ENCODE data around the gene HSD17B1.

Gene HSD17B1

GRCh38 chr17:42566215-42566882, 13.6 kb downstream of the HSD17B1 start:
- H3K4me3 ChIP-seq (ENCODE audit: insufficient read depth, low read depth, low read length) = peak overlapping the region; percentile 80
- H3K36me3 ChIP-seq (ENCODE audit: control insufficient read depth, insufficient read depth, low read length) = peaks cover 19% of the 10 kb centered on the region
- no peaks in the 10 kb centered on the region for H3K27me3 ChIP-seq (ENCODE audit: control insufficient read depth, insufficient read depth, low read length, poor library complexity, severe bottlenecking)
- peak overlapping the region; percentile 63 for H3K27ac ChIP-seq (ENCODE audit: insufficient read depth, low read depth, low read length, poor library complexity, severe bottlenecking)
- peaks cover 18% of the 10 kb centered on the region for H3K4me1 ChIP-seq (ENCODE audit: control insufficient read depth, insufficient read depth, low read length)
- 67% methylated on average over 28 of the region's 28 CpGs for WGBS, 2 experiments
- no peaks in the 10 kb centered on the region for H3K9me3 ChIP-seq (ENCODE audit: control insufficient read depth, low read length)

DNA sequence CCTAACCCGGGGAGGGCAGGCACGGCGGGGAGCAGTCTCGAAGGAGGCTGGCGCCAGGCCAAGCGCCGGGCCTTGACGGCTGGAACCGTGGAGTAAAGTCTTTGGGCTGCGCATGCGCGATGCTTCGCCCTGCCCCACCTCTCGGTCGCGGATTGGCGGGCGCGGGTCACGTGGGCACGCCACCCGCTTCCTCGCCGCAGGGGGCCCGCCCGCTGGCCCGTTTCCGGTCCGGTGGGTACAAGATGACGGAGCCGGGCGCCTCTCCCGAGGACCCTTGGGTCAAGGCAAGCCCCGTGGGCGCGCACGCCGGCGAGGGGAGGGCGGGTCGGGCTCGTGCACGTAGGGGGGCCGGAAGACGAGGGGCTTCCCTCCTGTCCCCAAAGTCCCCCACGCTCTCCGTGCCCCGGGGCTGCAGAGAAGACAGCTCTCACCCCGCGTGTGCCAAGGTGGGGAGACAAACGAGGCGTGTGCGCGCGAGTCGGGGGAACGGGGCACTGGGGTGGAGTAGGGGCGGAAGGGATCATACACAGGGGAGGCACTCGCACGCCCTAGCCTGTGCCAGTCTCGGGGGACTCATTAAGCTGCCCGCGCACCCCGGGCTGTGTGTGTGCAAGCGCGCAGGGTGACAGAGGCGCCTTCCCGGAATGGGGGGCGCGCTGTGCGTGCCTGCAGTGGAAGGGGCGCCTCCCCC, 14.3 kb downstream of the HSD17B1 start, which contains the start of gene MLX:
Gene MLX, plus strand, starts transcription at position 218 of the 691 bp plus-strand sequence. Its CDS starts 25 bp downstream, at position 243.
- 0 to 1% methylated on average over 72 of the region's 72 CpGs for whole genome bisulfite sequencing, 2 experiments
- peak within 1 kb of the TSS; percentile 80 for H3K4me3 ChIP-seq (ENCODE audit: insufficient read depth, low read depth, low read length)
- no peaks in the 10 kb centered on the region for H3K9me3 ChIP-seq (ENCODE audit: control insufficient read depth, low read length)
- H3K4me1 ChIP-seq (ENCODE audit: control insufficient read depth, insufficient read depth, low read length) = peaks cover 18% of the 10 kb centered on the region
- H3K27ac ChIP-seq (ENCODE audit: insufficient read depth, low read depth, low read length, poor library complexity, severe bottlenecking) = peak within 1 kb of the TSS; percentile 63
- H3K27me3 ChIP-seq (ENCODE audit: control insufficient read depth, insufficient read depth, low read length, poor library complexity, severe bottlenecking) = no peaks in the 10 kb centered on the region
- peaks cover 24% of the 10 kb centered on the region for H3K36me3 ChIP-seq (ENCODE audit: control insufficient read depth, insufficient read depth, low read length)

DNA sequence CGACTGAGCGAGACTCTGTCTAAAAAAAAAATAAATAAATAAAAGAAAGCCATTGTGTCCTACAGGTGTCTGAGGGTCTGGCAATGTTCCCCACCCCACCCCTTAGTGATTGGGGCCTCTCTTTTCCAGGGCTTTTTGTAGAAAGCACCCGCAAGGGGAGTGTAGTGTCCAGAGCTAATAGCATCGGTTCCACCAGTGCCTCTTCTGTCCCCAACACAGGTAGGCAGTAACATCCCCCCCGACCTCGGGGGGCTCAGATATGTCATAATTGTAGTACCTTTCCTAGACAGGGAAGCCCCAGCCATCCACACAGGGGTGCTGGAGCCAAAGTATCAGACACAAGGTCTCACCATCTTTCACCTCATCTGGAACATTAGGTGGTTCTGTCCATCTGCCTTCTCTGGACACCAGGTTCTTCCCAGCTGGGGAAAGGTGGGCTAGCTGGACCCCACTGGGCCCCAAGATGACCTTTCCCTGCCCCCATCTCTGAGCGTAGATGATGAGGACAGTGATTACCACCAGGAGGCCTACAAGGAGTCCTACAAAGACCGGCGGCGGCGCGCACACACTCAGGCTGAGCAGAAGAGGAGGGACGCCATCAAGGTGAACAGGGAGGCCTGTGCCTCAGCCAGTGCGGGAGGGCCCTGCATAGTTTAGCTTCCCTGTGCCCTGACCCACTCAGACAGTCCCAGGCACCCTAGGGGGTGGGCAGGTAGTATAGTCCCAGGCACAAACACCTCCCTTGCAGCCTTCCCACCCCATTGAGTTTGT, 15.8 kb downstream of the HSD17B1 start:
- Histone ChIP-seq H3K9me3 (ENCODE audit: control insufficient read depth, low read length) (no peaks in the 10 kb centered on the region), H3K4me1 (ENCODE audit: control insufficient read depth, insufficient read depth, low read length) (peaks cover 10% of the 10 kb centered on the region), H3K4me3 (ENCODE audit: insufficient read depth, low read depth, low read length) (no peak overlapping the region), H3K27ac (ENCODE audit: insufficient read depth, low read depth, low read length, poor library complexity, severe bottlenecking) (no peak overlapping the region), H3K36me3 (ENCODE audit: control insufficient read depth, insufficient read depth, low read length) (peaks cover 39% of the 10 kb centered on the region), H3K27me3 (ENCODE audit: control insufficient read depth, insufficient read depth, low read length, poor library complexity, severe bottlenecking) (no peaks in the 10 kb centered on the region)
- 89% methylated on average over 12 to 14 of the region's 14 CpGs for WGBS, 2 experiments

- Histone ChIP-seq H3K27me3 (ENCODE audit: control insufficient read depth, insufficient read depth, low read length, poor library complexity, severe bottlenecking) (no peaks in the 10 kb centered on the region), H3K4me1 (ENCODE audit: control insufficient read depth, insufficient read depth, low read length) (peaks cover 9% of the 10 kb centered on the region), H3K27ac (ENCODE audit: insufficient read depth, low read depth, low read length, poor library complexity, severe bottlenecking) (no peak overlapping the region), H3K36me3 (ENCODE audit: control insufficient read depth, insufficient read depth, low read length) (peaks cover 49% of the 10 kb centered on the region), H3K4me3 (ENCODE audit: insufficient read depth, low read depth, low read length) (no peak overlapping the region), H3K9me3 (ENCODE audit: control insufficient read depth, low read length) (no peaks in the 10 kb centered on the region)
- WGBS, 2 experiments = 95 to 97% methylated on average over 10 to 12 of the region's 12 CpGs
These were observed 18.9 kb downstream of the HSD17B1 start for GRCh38 chr17:42571435-42572225.

- Histone ChIP-seq H3K27ac (ENCODE audit: insufficient read depth, low read depth, low read length, poor library complexity, severe bottlenecking) (no peak overlapping the region), H3K36me3 (ENCODE audit: control insufficient read depth, insufficient read depth, low read length) (peaks cover 49% of the 10 kb centered on the region), H3K4me1 (ENCODE audit: control insufficient read depth, insufficient read depth, low read length) (peaks cover 10% of the 10 kb centered on the region), H3K4me3 (ENCODE audit: insufficient read depth, low read depth, low read length) (no peak overlapping the region), H3K9me3 (ENCODE audit: control insufficient read depth, low read length) (no peaks in the 10 kb centered on the region), H3K27me3 (ENCODE audit: control insufficient read depth, insufficient read depth, low read length, poor library complexity, severe bottlenecking) (no peaks in the 10 kb centered on the region)
- WGBS, 2 experiments = 95% methylated on average over 4 of the region's 4 CpGs
These were observed 20.4 kb downstream of the HSD17B1 start for GRCh38 chr17:42573095-42573494.

DNA sequence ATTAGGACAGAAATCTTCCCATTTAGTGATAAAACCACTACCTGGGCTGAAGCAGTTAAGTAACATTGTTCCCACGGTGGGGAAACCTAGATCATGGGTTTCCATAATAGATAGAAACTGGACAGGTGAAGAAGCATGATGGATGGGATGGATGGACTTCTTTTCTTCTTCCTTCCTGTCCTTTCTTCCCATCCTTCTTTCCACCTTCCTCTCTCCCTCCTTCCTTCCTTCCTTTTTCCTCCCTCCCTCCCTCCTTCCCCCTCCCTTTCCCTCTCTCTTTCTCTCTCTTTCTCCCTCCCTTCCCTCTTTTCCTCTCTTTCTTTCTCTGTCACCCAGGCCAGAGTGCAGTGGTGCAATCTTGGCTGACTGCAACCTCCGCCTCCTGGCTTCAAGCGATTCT, 21.7 kb downstream of the HSD17B1 start:
- H3K4me1 ChIP-seq (ENCODE audit: control insufficient read depth, insufficient read depth, low read length) = peaks cover 10% of the 10 kb centered on the region
- WGBS, 2 experiments = 92 to 94% methylated on average over 3 of the region's 3 CpGs
- no peaks in the 10 kb centered on the region for H3K9me3 ChIP-seq (ENCODE audit: control insufficient read depth, low read length)
- H3K4me3 ChIP-seq (ENCODE audit: insufficient read depth, low read depth, low read length) = no peak overlapping the region
- H3K36me3 ChIP-seq (ENCODE audit: control insufficient read depth, insufficient read depth, low read length) = peaks cover 37% of the 10 kb centered on the region
- H3K27me3 ChIP-seq (ENCODE audit: control insufficient read depth, insufficient read depth, low read length, poor library complexity, severe bottlenecking) = no peaks in the 10 kb centered on the region
- no peak overlapping the region for H3K27ac ChIP-seq (ENCODE audit: insufficient read depth, low read depth, low read length, poor library complexity, severe bottlenecking)

DNA sequence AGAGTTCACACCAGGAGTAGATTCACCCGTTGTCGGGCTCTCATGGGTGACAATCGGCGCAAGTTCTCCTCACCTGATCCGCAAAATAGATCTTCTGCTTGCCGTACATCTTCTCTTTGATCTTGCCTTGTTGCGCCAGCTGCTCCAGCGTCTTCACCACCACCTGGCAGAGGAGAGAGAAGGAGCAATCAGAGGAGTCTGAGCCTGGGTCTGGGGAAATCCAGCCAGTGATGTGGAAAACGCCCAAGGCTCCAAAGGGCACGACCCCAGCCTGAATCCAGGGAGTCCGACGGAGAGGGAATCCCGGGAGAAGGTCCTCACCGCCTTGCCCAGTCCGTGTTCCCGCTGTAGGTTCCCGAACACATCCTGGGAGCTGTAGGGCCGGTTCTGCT, 24.4 kb downstream of the HSD17B1 start:
- Histone ChIP-seq H3K27ac (ENCODE audit: insufficient read depth, low read depth, low read length, poor library complexity, severe bottlenecking) (no peak overlapping the region), H3K4me1 (ENCODE audit: control insufficient read depth, insufficient read depth, low read length) (peaks cover 10% of the 10 kb centered on the region), H3K36me3 (ENCODE audit: control insufficient read depth, insufficient read depth, low read length) (peaks cover 36% of the 10 kb centered on the region), H3K4me3 (ENCODE audit: insufficient read depth, low read depth, low read length) (peak overlapping the region; percentile 87), H3K9me3 (ENCODE audit: control insufficient read depth, low read length) (no peaks in the 10 kb centered on the region), H3K27me3 (ENCODE audit: control insufficient read depth, insufficient read depth, low read length, poor library complexity, severe bottlenecking) (no peaks in the 10 kb centered on the region)
- 4% methylated on average over 18 of the region's 18 CpGs for WGBS, 2 experiments

DNA sequence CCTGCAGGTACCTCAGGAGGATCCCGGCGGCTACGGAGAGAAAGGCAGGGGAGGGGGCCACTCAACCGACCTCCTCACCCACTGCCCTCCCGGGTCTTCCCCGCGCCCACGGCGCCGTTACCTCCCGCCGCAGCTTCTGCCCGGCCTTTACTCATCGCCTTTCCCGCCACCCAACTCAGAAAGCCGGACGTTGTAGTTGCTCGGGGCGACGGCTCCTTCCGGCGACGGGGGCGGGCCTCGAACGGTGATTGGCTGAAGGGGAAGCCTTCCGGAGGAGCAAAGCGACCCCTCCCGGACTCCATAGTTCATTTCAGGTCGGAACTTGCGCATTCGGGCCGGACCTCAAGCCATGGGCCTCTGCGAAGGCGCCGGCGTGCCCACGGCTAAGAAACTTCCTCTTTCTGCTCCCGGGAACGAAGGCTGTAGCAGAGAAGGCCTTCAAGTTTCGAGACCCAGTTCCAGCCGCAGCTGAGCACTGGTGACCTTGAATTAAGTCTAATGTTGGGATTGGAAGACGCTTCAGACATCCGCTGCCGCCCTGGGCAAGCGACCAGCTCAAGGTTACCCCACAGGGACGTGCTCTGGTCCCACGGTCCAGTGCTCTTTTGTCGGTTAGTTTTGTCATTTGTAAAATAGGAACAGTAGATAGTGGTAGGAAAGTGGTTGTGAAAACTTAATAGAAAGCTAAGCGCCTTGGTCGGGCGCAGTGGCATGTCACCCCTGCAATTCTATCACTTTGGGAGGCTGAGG, 25.0 kb downstream of the HSD17B1 start, which contains the start of gene PSMC3IP:
Gene PSMC3IP, minus strand, starts transcription at position 198 of the 750 bp plus-strand sequence. Its CDS starts 43 bp downstream, at position 155.
- Histone ChIP-seq H3K36me3 (ENCODE audit: control insufficient read depth, insufficient read depth, low read length) (peaks cover 37% of the 10 kb centered on the region), H3K9me3 (ENCODE audit: control insufficient read depth, low read length) (no peaks in the 10 kb centered on the region), H3K4me1 (ENCODE audit: control insufficient read depth, insufficient read depth, low read length) (peaks cover 10% of the 10 kb centered on the region), H3K4me3 (ENCODE audit: insufficient read depth, low read depth, low read length) (peak within 1 kb of the TSS; percentile 87), H3K27ac (ENCODE audit: insufficient read depth, low read depth, low read length, poor library complexity, severe bottlenecking) (peak within 1 kb of the TSS; percentile 77), H3K27me3 (ENCODE audit: control insufficient read depth, insufficient read depth, low read length, poor library complexity, severe bottlenecking) (no peaks in the 10 kb centered on the region)
- 0 to 1% methylated on average over 52 of the region's 52 CpGs for WGBS, 2 experiments

DNA sequence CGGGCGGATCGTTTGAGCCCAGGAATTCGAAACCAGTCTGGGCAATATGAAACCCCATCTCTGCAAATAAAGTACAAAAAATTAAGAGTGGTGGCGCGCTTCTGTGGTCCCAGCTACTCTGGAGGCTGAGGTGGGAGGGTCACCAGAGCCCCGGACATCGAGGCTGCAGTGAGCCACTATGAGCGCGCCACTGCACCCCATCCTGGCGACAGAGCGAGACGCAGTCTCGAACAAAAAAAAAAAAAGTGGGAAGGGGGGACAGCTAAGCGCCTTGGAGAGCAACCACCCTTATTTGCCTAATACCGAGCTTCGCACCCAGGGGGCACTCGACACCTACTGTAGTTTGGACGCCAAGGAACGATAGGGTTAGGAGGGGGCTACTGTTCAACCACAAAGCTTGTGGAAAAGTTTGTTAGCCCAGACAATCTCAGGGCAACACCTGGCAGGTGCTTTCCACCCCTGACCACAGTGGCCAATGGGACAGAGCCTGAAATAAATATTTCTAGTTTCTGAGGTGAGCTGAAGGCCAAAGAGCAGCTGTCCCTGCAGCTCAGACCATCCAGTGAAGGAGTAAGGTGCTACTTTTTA, 25.7 kb downstream of the HSD17B1 start:
- Histone ChIP-seq H3K36me3 (ENCODE audit: control insufficient read depth, insufficient read depth, low read length) (peaks cover 37% of the 10 kb centered on the region), H3K4me1 (ENCODE audit: control insufficient read depth, insufficient read depth, low read length) (peaks cover 10% of the 10 kb centered on the region), H3K27ac (ENCODE audit: insufficient read depth, low read depth, low read length, poor library complexity, severe bottlenecking) (peak overlapping the region; percentile 77), H3K27me3 (ENCODE audit: control insufficient read depth, insufficient read depth, low read length, poor library complexity, severe bottlenecking) (no peaks in the 10 kb centered on the region), H3K9me3 (ENCODE audit: control insufficient read depth, low read length) (no peaks in the 10 kb centered on the region), H3K4me3 (ENCODE audit: insufficient read depth, low read depth, low read length) (peak overlapping the region; percentile 87)
- WGBS, 2 experiments = 1 to 2% methylated on average over 20 of the region's 20 CpGs

Measured in ectodermal cell (in vitro differentiated cells).